GM21360 (cell line): ENCODE measurements around the gene CDC14C.
"Not testable (repeated sequence)": the region's sequence is repeated elsewhere in the genome, so short reads cannot be mapped to it uniquely, and the experiment has no call there.

Source experiments
- ATAC-seq: cut with Tn5 transposase; IDR thresholded peaks from one replicate; pipeline ENCODE4 v1.9.1; 2021; ENCODE audit warnings: mild to moderate bottlenecking, moderate library complexity; ENCODE audit not compliant: unreplicated experiment

The CDC14C gene

GRCh38 chr7:48924433-48924832, at the start of gene CDC14C:
Gene CDC14C (plus strand): TSS chr7:48924547. CDS start chr7:48924673, 126 bp downstream.
- ATAC-seq = no peak

- no peak for ATAC-seq
These were observed 49.1 kb upstream of the CDC14C start for GRCh38 chr7:48875045-48875916.

GRCh38 chr7:48876087-48876486, 48.3 kb upstream of the CDC14C start:
- ATAC-seq = no peak

- no peak for ATAC-seq
These were observed 43.5 kb upstream of the CDC14C start for GRCh38 chr7:48880851-48881250.

GRCh38 chr7:48887500-48887899, 36.8 kb upstream of the CDC14C start:
- ATAC-seq = no peak

GRCh38 chr7:48894574-48894973, 29.8 kb upstream of the CDC14C start:
- no peak for ATAC-seq

GRCh38 chr7:48899932-48900331, 24.4 kb upstream of the CDC14C start:
- no peak for ATAC-seq

GRCh38 chr7:48901966-48902365, 22.4 kb upstream of the CDC14C start:
- no peak for ATAC-seq

- ATAC-seq = no peak
These were observed 19.4 kb upstream of the CDC14C start for GRCh38 chr7:48904975-48905374.

GRCh38 chr7:48905686-48906085, 18.7 kb upstream of the CDC14C start:
- ATAC-seq = not testable (repeated sequence)

- not testable (repeated sequence) for ATAC-seq
These were observed 14.5 kb upstream of the CDC14C start for GRCh38 chr7:48909887-48910286.

- no peak for ATAC-seq
These were observed 7.1 kb downstream of the CDC14C start for GRCh38 chr7:48931481-48931880.

- ATAC-seq = no peak
These were observed 8.0 kb downstream of the CDC14C start for GRCh38 chr7:48932126-48932910.

- no peak for ATAC-seq
These were observed 9.3 kb downstream of the CDC14C start for GRCh38 chr7:48933549-48934085.

GRCh38 chr7:48938539-48939295, 14.4 kb downstream of the CDC14C start:
- ATAC-seq = no peak

GRCh38 chr7:48943279-48943990, 19.1 kb downstream of the CDC14C start:
- ATAC-seq = no peak

GRCh38 chr7:48955916-48956315, 31.6 kb downstream of the CDC14C start:
- no peak for ATAC-seq

GRCh38 chr7:48959676-48960075, 35.3 kb downstream of the CDC14C start:
- no peak for ATAC-seq

- ATAC-seq = no peak
These were observed 38.6 kb downstream of the CDC14C start for GRCh38 chr7:48962821-48963505.

- ATAC-seq = no peak
These were observed 39.7 kb downstream of the CDC14C start for GRCh38 chr7:48964074-48964473.
